OCI-LY7 (cell line): Measurements from ENCODE around the gene NSMF. TPM values are rescaled to one million over a fixed set of nuclear protein-coding genes. Genes with fewer than 3 reads are reported as not detected.

Experiments
- BruUV-seq: library from RNA; stranded (reverse); fragments of 400-500 nt; replicated peaks from 2 replicates; lab custom pipeline; 2021; lab: Mats Ljungman, UMichigan
- CTCF ChIA-PET: fragments of 300-600 bp; sonication (Branson Sonifier 250); formaldehyde crosslinking; loops from one replicate; lab custom pipeline; 2022; ENCODE audit warnings: antibody characterized with exemption; ENCODE audit not compliant: unreplicated experiment; lab: Charles Lee
- POLR2A ChIA-PET: fragments of 300-600 bp; sonication (Branson Sonifier 250); formaldehyde crosslinking; loops from one replicate; lab custom pipeline; 2022; ENCODE audit warnings: antibody characterized with exemption; lab: Charles Lee
- DNase-seq: peaks from one replicate; pipeline ENCODE4 v3.0.0-alpha.2; 2015; ENCODE audit warnings: low spot score
- H2AFZ ChIP-seq: fragments of 200-600 bp; sonication (generic), shearing (Covaris generic); 2 replicates; pipeline ENCODE4 v1.6.1; 2014; ENCODE audit warnings: mild to moderate bottlenecking, antibody characterized with exemption, low read length, moderate library complexity
- H3K27ac ChIP-seq: fragments of 200-600 bp; sonication (generic); 2 replicates; pipeline ENCODE4 v1.5.1; 2014; ENCODE audit warnings: mixed run types, low read depth, mild to moderate bottlenecking, moderate library complexity, low read length, inconsistent platforms; ENCODE audit not compliant: poor library complexity, severe bottlenecking
- H3K36me3 ChIP-seq: fragments of 200-600 bp; sonication (generic); 2 replicates; pipeline ENCODE4 v1.6.1; 2014; ENCODE audit warnings: mild to moderate bottlenecking, antibody characterized with exemption, low read length, moderate library complexity, mixed read lengths; ENCODE audit not compliant: insufficient read depth
- H3K4me1 ChIP-seq: fragments of 200-600 bp; sonication (generic); 2 replicates; pipeline ENCODE4 v1.5.1; 2014; ENCODE audit warnings: mild to moderate bottlenecking, low read length; ENCODE audit not compliant: insufficient read depth, poor library complexity, severe bottlenecking
- H3K4me2 ChIP-seq: fragments of 200-600 bp; sonication (generic); 2 replicates; pipeline ENCODE4 v1.6.1; 2014; ENCODE audit warnings: mild to moderate bottlenecking, low read length
- H3K4me3 ChIP-seq: fragments of 200-600 bp; sonication (generic); 2 replicates; pipeline ENCODE4 v1.5.1; 2014; ENCODE audit warnings: mild to moderate bottlenecking, low read depth, low read length; ENCODE audit not compliant: poor library complexity, severe bottlenecking
- H3K79me2 ChIP-seq: fragments of 200-600 bp; sonication (generic); 2 replicates; pipeline ENCODE4 v1.6.1; 2016; ENCODE audit warnings: low read depth, mild to moderate bottlenecking, low read length, moderate library complexity, mixed read lengths; ENCODE audit not compliant: insufficient read depth
- H3K9me2 ChIP-seq: fragments of 200-600 bp; sonication (generic); 2 replicates; pipeline ENCODE4 v1.6.1; 2016; ENCODE audit warnings: mild to moderate bottlenecking, low read length, mixed read lengths; ENCODE audit not compliant: insufficient read depth
- H3K9me3 ChIP-seq: fragments of 200-600 bp; sonication (generic); 2 replicates; pipeline ENCODE4 v1.6.1; 2014; ENCODE audit warnings: mild to moderate bottlenecking, mixed run types, low read length, mixed read lengths
- H4K20me1 ChIP-seq: fragments of 200-600 bp; sonication (generic); 2 replicates; pipeline ENCODE4 v1.6.1; 2014; ENCODE audit warnings: mild to moderate bottlenecking, antibody characterized with exemption, low read length, moderate library complexity, mixed read lengths; ENCODE audit not compliant: insufficient read depth
- EZH2phosphoT487 ChIP-seq: fragments of 200-600 bp; sonication (generic); IDR thresholded peaks from 2 replicates; pipeline ENCODE4 v1.6.1; 2018; ENCODE audit warnings: low read depth, borderline replicate concordance, mild to moderate bottlenecking, mixed run types, antibody characterized with exemption, low read length, moderate library complexity, mixed read lengths
- intact Hi-C: fragments of 100-400 bp; cut with micrococcal nuclease; formaldehyde crosslinking; loops from one replicate; pipeline ENCODE4 v1.10.0; 2022; ENCODE audit not compliant: unreplicated experiment
- total RNA-seq, 2 experiments: library from RNA; depleted of rRNA in 1 of 2; stranded (reverse); fragments of >200 nt in 1 of 2; shearing (Covaris generic) in 1 of 2; gene quantifications; 2 replicates each; pipeline ENCODE4 v1.2.3, GENCODE V29; 2014 to 2022
- TF ChIP-seq, protein P1 (sequence below): fragments of 200-600 bp; sonication (generic); conservative IDR thresholded peaks from 2 replicates; pipeline ENCODE4 v1.5.1; 2014; ENCODE audit warnings: mild to moderate bottlenecking, antibody characterized with exemption, low read length, moderate library complexity, mixed read lengths

The NSMF gene
- total RNA-seq, 2 experiments from 2014 or later, result 20.3 to 29.8 TPM

DNA sequence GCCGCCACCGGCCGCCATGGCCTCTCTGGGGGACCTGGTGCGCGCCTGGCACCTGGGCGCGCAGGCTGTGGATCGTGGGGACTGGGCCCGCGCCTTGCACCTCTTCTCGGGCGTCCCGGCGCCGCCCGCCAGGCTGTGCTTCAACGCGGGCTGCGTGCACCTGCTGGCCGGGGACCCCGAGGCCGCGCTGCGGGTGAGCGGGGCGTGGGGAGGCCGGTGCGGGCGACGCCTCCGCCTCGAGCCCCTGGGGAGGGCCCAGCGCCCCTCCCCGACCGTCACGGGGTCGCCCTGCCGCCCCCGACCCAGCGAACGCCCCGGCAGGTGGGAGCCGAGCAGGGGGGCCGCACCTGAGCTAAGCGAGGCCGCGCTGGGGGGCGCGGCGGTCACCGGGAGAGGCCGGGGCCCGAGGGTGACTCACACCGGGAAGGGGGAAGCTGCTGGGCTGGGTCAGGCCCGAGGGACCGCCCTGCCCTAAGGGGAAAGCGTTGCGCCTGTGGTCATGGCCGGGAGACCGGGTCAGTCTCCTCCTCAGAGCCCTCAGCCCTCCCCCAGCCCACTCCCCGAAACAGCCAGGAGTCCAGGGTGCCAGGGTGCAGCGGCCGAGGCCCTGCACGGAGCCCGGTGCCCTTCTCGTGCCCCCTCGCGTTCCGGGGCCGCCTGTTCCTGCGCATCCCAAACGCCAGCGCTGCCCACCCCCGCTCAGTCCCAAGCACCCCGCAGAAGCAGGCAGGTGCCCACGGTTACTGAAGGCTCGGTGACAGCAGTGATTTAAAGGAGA, 35.4 kb downstream of the NSMF start:
- BruUV-seq, result no TSS peak
- Histone ChIP-seq H3K27ac (no peak overlapping the region), H2AFZ (no peak overlapping the region), H4K20me1 (no peaks in the 10 kb centered on the region), H3K79me2 (peaks cover 19% of the 10 kb centered on the region; the same call in 1 of the 2 replicates), H3K4me1 (peaks cover 13% of the 10 kb centered on the region), H3K36me3 (no peaks in the 10 kb centered on the region), H3K9me2 (no peaks in the 10 kb centered on the region), H3K4me3 (no peak overlapping the region), H3K4me2 (no peak overlapping the region), H3K9me3 (no peaks in the 10 kb centered on the region)
- ChIA-PET POLR2A (no interaction called here), CTCF (no interaction called here)
- intact Hi-C loops, result no loop called here
- no peak for DNase-seq
- TF ChIP-seq, protein P1, sequence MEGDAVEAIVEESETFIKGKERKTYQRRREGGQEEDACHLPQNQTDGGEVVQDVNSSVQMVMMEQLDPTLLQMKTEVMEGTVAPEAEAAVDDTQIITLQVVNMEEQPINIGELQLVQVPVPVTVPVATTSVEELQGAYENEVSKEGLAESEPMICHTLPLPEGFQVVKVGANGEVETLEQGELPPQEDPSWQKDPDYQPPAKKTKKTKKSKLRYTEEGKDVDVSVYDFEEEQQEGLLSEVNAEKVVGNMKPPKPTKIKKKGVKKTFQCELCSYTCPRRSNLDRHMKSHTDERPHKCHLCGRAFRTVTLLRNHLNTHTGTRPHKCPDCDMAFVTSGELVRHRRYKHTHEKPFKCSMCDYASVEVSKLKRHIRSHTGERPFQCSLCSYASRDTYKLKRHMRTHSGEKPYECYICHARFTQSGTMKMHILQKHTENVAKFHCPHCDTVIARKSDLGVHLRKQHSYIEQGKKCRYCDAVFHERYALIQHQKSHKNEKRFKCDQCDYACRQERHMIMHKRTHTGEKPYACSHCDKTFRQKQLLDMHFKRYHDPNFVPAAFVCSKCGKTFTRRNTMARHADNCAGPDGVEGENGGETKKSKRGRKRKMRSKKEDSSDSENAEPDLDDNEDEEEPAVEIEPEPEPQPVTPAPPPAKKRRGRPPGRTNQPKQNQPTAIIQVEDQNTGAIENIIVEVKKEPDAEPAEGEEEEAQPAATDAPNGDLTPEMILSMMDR, result no peak
- no peak for TF ChIP-seq EZH2phosphoT487

DNA sequence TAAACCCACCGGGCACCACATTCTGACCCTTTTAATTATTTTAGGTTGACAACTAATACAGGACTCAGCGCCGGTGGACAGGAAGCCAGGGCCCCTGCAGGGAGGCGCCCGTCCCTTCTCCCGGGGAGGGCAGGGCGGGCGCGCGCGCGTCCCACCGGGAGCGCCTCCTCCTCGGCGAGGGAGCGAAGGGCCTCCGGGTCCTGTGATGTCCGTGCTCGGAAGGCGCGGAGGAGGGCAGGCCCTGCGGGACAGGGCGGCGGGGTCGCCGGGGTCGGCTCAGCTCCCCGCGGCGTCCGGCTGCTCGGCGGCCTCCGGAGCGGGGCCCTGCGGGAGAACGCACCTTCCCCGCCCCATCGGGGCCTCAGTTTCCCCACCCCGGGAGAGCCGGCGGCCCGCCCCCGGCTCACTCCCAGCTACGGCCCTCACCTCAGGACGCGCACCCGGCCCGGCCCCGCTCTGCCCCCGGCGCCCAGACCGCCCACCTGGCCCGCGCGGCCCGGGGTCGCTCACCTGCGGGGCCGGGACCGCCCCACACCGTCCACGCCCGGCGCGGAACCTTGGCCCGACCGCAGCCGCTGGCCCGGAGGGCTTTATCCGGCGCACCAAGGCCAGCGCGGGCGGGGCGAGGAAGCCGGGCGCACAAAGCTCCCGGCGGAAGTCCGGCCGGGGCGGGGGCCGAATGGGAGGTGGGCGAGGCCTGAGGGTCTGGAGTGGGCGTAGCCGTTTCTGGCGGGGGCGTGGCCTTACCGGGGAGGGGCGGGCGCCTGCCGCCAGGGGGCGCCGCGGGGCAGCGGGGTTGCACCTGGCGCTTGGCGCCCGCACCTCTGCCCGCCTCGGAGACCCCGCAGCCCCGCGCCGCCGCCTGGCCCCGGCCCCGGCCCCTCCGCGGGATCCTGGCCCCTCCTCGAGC, 36.3 kb downstream of the NSMF start, which contains the start of the genes EXD3 and NOXA1:
EXD3 (minus strand) TSS at position 559 of the 910 bp plus-strand sequence. CDS start 27,805 bp downstream, outside the sequence.
NOXA1 (plus strand) TSS at position 790 of the 910 bp plus-strand sequence. CDS start 137 bp downstream, outside the sequence.
- H3K4me2 ChIP-seq, result peak within 1 kb of the TSS; percentile 98
- no peaks in the 10 kb centered on the region for H3K9me2 ChIP-seq
- peak; percentile 96 for DNase-seq
- H3K36me3 ChIP-seq, result no peaks in the 10 kb centered on the region
- no peaks in the 10 kb centered on the region for H3K9me3 ChIP-seq
- CTCF ChIA-PET, result interaction anchor here (0.6 kb wide), 1 partner anchor 112 kb away, joined by 4 read pairs; no protein-coding TSS in a partner anchor
- H4K20me1 ChIP-seq, result no peaks in the 10 kb centered on the region
- no TSS peak for BruUV-seq
- H3K4me1 ChIP-seq, result peaks cover 17% of the 10 kb centered on the region
- peak within 1 kb of the TSS; percentile 36 for H3K27ac ChIP-seq
- intact Hi-C loops, result no loop called here
- H2AFZ ChIP-seq, result peak within 1 kb of the TSS; percentile 75
- H3K79me2 ChIP-seq, result peaks cover 25% of the 10 kb centered on the region; the same call in 1 of the 2 replicates
- POLR2A ChIA-PET, result interaction anchor here (0.6 to 1.1 kb wide), 3 partner anchors 9 to 120 kb away, joined by 3 read pairs; partner anchors contain the start of gene NRARP
- TF ChIP-seq EZH2phosphoT487, result no peak
- TF ChIP-seq, protein P1, result peak; percentile 66; the same call in 1 of the 2 replicates
- peak within 1 kb of the TSS; percentile 84 for H3K4me3 ChIP-seq
